Sigmoid colon (tissue), 7 donors: ENCODE measurements around the gene DCAF8L2. TPM values are rescaled to one million over a fixed set of nuclear protein-coding genes. Genes with fewer than 3 reads are reported as not detected.
"Not testable (repeated sequence)": the region's sequence is repeated elsewhere in the genome, so short reads cannot be mapped to it uniquely, and the experiment has no call there.

Experiments used
- DNase-seq: peaks from one replicate; pipeline ENCODE4 v3.0.0-alpha.2; 2019
- H3K27ac ChIP-seq, 4 donors: fragments of 200-600 bp; sonication (generic); one replicate each; pipeline ENCODE4 v1.5.1; 2016 to 2019; ENCODE audit warnings: mild to moderate bottlenecking in 1 of 4
- H3K27me3 ChIP-seq, 3 donors: fragments of 200-600 bp; sonication (generic); one replicate each; pipeline ENCODE4 v1.5.1; 2019; ENCODE audit warnings: mild to moderate bottlenecking in 1 of 3
- H3K36me3 ChIP-seq, 4 donors: fragments of 200-600 bp; sonication (generic); one replicate each; pipeline ENCODE4 v1.5.1; 2016 to 2019
- H3K4me1 ChIP-seq, 4 donors: fragments of 200-600 bp; sonication (generic); one replicate each; pipeline ENCODE4 v1.5.1; 2017 to 2019
- H3K4me3 ChIP-seq, 4 donors: fragments of 200-600 bp; sonication (generic); one replicate each; pipeline ENCODE4 v1.5.1; 2017 to 2019; ENCODE audit warnings: mild to moderate bottlenecking in 2 of 4, moderate library complexity in 1 of 4
- H3K9me3 ChIP-seq, 4 donors: fragments of 200-600 bp in 3 of 4; sonication (generic) in 3 of 4; one replicate each; pipeline versions ENCODE4 v1.5.1 to v1.6.1; 2013 to 2019
- CTCF ChIP-seq, 4 experiments: fragments of 450-650 bp in 3 of 4; fragments of 200-600 bp in 1 of 4; IDR thresholded peaks; one replicate each; pipeline ENCODE4 v1.5.1; 2016 to 2019; ENCODE audit warnings: antibody characterized with exemption in 4 of 4, mild to moderate bottlenecking in 3 of 4, moderate library complexity in 2 of 4
- EP300 ChIP-seq, 4 donors: sonication (generic); formaldehyde crosslinking; IDR thresholded peaks; one replicate each; pipeline ENCODE4 v1.6.1; 2017; ENCODE audit warnings: antibody characterized with exemption in 4 of 4
- POLR2A ChIP-seq, 2 donors: fragments of 450-650 bp; IDR thresholded peaks; one replicate each; pipeline ENCODE4 v1.6.1; 2016; ENCODE audit warnings: antibody characterized with exemption in 2 of 2, mild to moderate bottlenecking in 2 of 2, moderate library complexity in 2 of 2
- POLR2AphosphoS5 ChIP-seq, 4 donors: sonication (generic); formaldehyde crosslinking; IDR thresholded peaks; one replicate each; pipeline ENCODE4 v1.6.1; 2017; ENCODE audit warnings: antibody characterized with exemption in 4 of 4
- WGBS, 2 donors: extraction: QIAGEN DNeasy Blood & Tissue Kit; methylation state at CpG; one replicate each; pipeline ENCODE4 v1.1.7; 2013; 5-methylcytosine and 5-hydroxymethylcytosine counted together
- intact Hi-C: fragments of 100-400 bp; cut with DNase I; formaldehyde crosslinking; loops from one replicate; pipeline ENCODE4 v1.15.1; 2023
- polyA plus RNA-seq, 3 donors: library from polyadenylated mRNA; stranded (reverse); fragments of 200-250 nt; gene quantifications; one replicate each; pipeline ENCODE4 v1.2.3, GENCODE V29; 2013
- total RNA-seq, 4 donors: library from RNA; depleted of rRNA; stranded (reverse); fragments of >200 nt; gene quantifications; one replicate each; pipeline ENCODE4 v1.1.0, GENCODE V29; 2016
- donor health status: healthy with polysubstance abuse.
- donor health status: Bipolar disorder and iron deficiency.
- donor health status: healthy.

The DCAF8L2 gene
- total RNA-seq (not detected), polyA plus RNA-seq (not detected)

GRCh38 chrX:27590044-27590443, at the start of gene DCAF8L2:
DCAF8L2 (plus strand) TSS chrX:27590344; CDS start chrX:27746896, 156,552 bp downstream.
- H3K27ac ChIP-seq = no peak within 1 kb of the TSS
- H3K4me1 ChIP-seq = no peaks in the 10 kb centered on the region
- 89 to 91% methylated on average over 7 of the region's 7 CpGs for WGBS, 2 donors
- TF ChIP-seq POLR2A (IDR thresholded peaks at IDR 0.05) (no peak), CTCF (IDR thresholded peaks at IDR 0.05) (no peak), POLR2AphosphoS5 (IDR thresholded peaks at IDR 0.05) (no peak), EP300 (IDR thresholded peaks at IDR 0.05) (no peak)
- no peaks in the 10 kb centered on the region for H3K27me3 ChIP-seq
- no peaks in the 10 kb centered on the region for H3K9me3 ChIP-seq
- intact Hi-C loops = no loop called here
- no peak within 1 kb of the TSS for H3K4me3 ChIP-seq
- DNase-seq = no peak
- no peaks in the 10 kb centered on the region for H3K36me3 ChIP-seq

- intact Hi-C loops, H3K27me3 ChIP-seq, H3K4me3 ChIP-seq, H3K9me3 ChIP-seq, DNase-seq, H3K36me3 ChIP-seq, H3K27ac ChIP-seq, H3K4me1 ChIP-seq: not testable (repeated sequence)
- WGBS, 2 donors = 95 to 97% methylated on average over 6 of the region's 6 CpGs
Observed at GRCh38 chrX:27541161-27541560, 49.0 kb upstream of the DCAF8L2 start.

GRCh38 chrX:27548624-27549023, 41.5 kb upstream of the DCAF8L2 start:
- WGBS, 2 donors = 23 to 71% methylated on average over 4 of the region's 4 CpGs
- intact Hi-C loops = no loop called here

GRCh38 chrX:27549688-27550087, 40.5 kb upstream of the DCAF8L2 start:
- no peak overlapping the region for H3K27ac ChIP-seq
- H3K36me3 ChIP-seq = no peaks in the 10 kb centered on the region
- no peaks in the 10 kb centered on the region for H3K9me3 ChIP-seq
- no peak for TF ChIP-seq EP300 (IDR thresholded peaks at IDR 0.05)
- TF ChIP-seq POLR2AphosphoS5 (IDR thresholded peaks at IDR 0.05) = no peak
- no peak for TF ChIP-seq POLR2A (IDR thresholded peaks at IDR 0.05)
- TF ChIP-seq CTCF (IDR thresholded peaks at IDR 0.05) = no peak
- H3K4me3 ChIP-seq = no peak overlapping the region
- WGBS, 2 donors = 79 to 91% methylated on average over 1 of the region's 1 CpG
- no peaks in the 10 kb centered on the region for H3K4me1 ChIP-seq
- no peak for DNase-seq
- H3K27me3 ChIP-seq = no peaks in the 10 kb centered on the region
- intact Hi-C loops = no loop called here

More at GRCh38 chrX:27548624-27549023, 41.5 kb upstream of the DCAF8L2 start:
- no peak for TF ChIP-seq EP300 (IDR thresholded peaks at IDR 0.05)
- TF ChIP-seq POLR2AphosphoS5 (IDR thresholded peaks at IDR 0.05) = no peak
- TF ChIP-seq CTCF (IDR thresholded peaks at IDR 0.05) = no peak
- no peak for TF ChIP-seq POLR2A (IDR thresholded peaks at IDR 0.05)
- H3K9me3 ChIP-seq = no peaks in the 10 kb centered on the region
- H3K36me3 ChIP-seq = no peaks in the 10 kb centered on the region
- no peak for DNase-seq
- no peak overlapping the region for H3K27ac ChIP-seq
- no peak overlapping the region for H3K4me3 ChIP-seq
- no peaks in the 10 kb centered on the region for H3K27me3 ChIP-seq
- no peaks in the 10 kb centered on the region for H3K4me1 ChIP-seq

GRCh38 chrX:27555514-27555913, 34.6 kb upstream of the DCAF8L2 start:
- TF ChIP-seq POLR2AphosphoS5 (IDR thresholded peaks at IDR 0.05) (no peak), CTCF (IDR thresholded peaks at IDR 0.05) (peak in 1 of 4 experiments; percentile 46)
- H3K27me3 ChIP-seq = no peaks in the 10 kb centered on the region
- intact Hi-C loops = no loop called here
- DNase-seq = no peak
- WGBS, 2 donors = 52 to 58% methylated on average over 3 of the region's 3 CpGs
- H3K36me3 ChIP-seq = no peaks in the 10 kb centered on the region
- H3K9me3 ChIP-seq = no peaks in the 10 kb centered on the region
- H3K4me1 ChIP-seq = no peaks in the 10 kb centered on the region
- H3K27ac ChIP-seq = no peak overlapping the region
- H3K4me3 ChIP-seq = no peak overlapping the region
